Activated naive CD8-positive, alpha-beta T cell treated with anti-CD3 and anti-CD28 coated beads for 36 hours (primary cell): ENCODE data around the gene PAK5. TPM values are rescaled to one million over a fixed set of nuclear protein-coding genes. Genes with fewer than 3 reads are reported as not detected.

Experiments used
- DNase-seq: peaks from one replicate; pipeline ENCODE4 v3.0.0; 2021
- H3K27ac Mint-ChIP-seq: one replicate; pipeline ENCODE4 v1.8.0; 2022; ENCODE audit warnings: mild to moderate bottlenecking, moderate library complexity, mixed read lengths
- H3K27me3 Mint-ChIP-seq: one replicate; pipeline ENCODE4 v1.8.0; 2022; ENCODE audit warnings: mild to moderate bottlenecking, mixed read lengths
- H3K36me3 Mint-ChIP-seq: one replicate; pipeline ENCODE4 v1.8.0; 2021; ENCODE audit warnings: mild to moderate bottlenecking, mixed read lengths
- H3K4me1 Mint-ChIP-seq: one replicate; pipeline ENCODE4 v1.8.0; 2021; ENCODE audit warnings: mixed read lengths
- H3K4me3 Mint-ChIP-seq: one replicate; pipeline ENCODE4 v1.8.0; 2022; ENCODE audit warnings: mild to moderate bottlenecking, moderate library complexity, mixed read lengths
- H3K9me3 Mint-ChIP-seq: one replicate; pipeline ENCODE4 v1.8.0; 2022; ENCODE audit warnings: mixed read lengths
- total RNA-seq, 2 experiments: library from RNA; stranded (reverse); gene quantifications; one replicate each; pipeline ENCODE4 v1.2.3, GENCODE V29; 2021

The PAK5 gene
- total RNA-seq, 2 experiments from 2014 or later: not detected

GRCh38 chr20:9574181-9574580 is 264.7 kb downstream of the PAK5 start:
- no peak for DNase-seq
- Mint-ChIP-seq H3K9me3 (no peaks in the 10 kb centered on the region), H3K4me3 (no peak overlapping the region), H3K4me1 (no peaks in the 10 kb centered on the region), H3K27ac (no peak overlapping the region), H3K27me3 (peaks cover 8% of the 10 kb centered on the region), H3K36me3 (no peaks in the 10 kb centered on the region)

GRCh38 chr20:9573335-9574151 is 265.3 kb downstream of the PAK5 start:
- Mint-ChIP-seq H3K9me3 (no peaks in the 10 kb centered on the region), H3K4me3 (no peak overlapping the region), H3K4me1 (no peaks in the 10 kb centered on the region), H3K27me3 (peaks cover 8% of the 10 kb centered on the region), H3K36me3 (no peaks in the 10 kb centered on the region), H3K27ac (no peak overlapping the region)
- DNase-seq: no peak

- no peaks in the 10 kb centered on the region for H3K4me1 Mint-ChIP-seq
- H3K36me3 Mint-ChIP-seq: no peaks in the 10 kb centered on the region
- H3K27ac Mint-ChIP-seq: no peak overlapping the region
- no peak overlapping the region for H3K4me3 Mint-ChIP-seq
- DNase-seq: no peak
- no peaks in the 10 kb centered on the region for H3K9me3 Mint-ChIP-seq
- peaks cover 8% of the 10 kb centered on the region for H3K27me3 Mint-ChIP-seq
Measured at GRCh38 chr20:9572670-9573069, 266.2 kb downstream of the PAK5 start.

- no peaks in the 10 kb centered on the region for H3K36me3 Mint-ChIP-seq
- H3K4me3 Mint-ChIP-seq: no peak overlapping the region
- no peaks in the 10 kb centered on the region for H3K9me3 Mint-ChIP-seq
- no peaks in the 10 kb centered on the region for H3K4me1 Mint-ChIP-seq
- H3K27me3 Mint-ChIP-seq: peaks cover 8% of the 10 kb centered on the region
- H3K27ac Mint-ChIP-seq: no peak overlapping the region
- DNase-seq: no peak
Measured at GRCh38 chr20:9571783-9572182, 267.1 kb downstream of the PAK5 start.

GRCh38 chr20:9570612-9571011 is 268.3 kb downstream of the PAK5 start:
- no peak for DNase-seq
- Mint-ChIP-seq H3K36me3 (no peaks in the 10 kb centered on the region), H3K27me3 (peaks cover 12% of the 10 kb centered on the region), H3K4me3 (no peak overlapping the region), H3K9me3 (no peaks in the 10 kb centered on the region), H3K4me1 (no peaks in the 10 kb centered on the region), H3K27ac (no peak overlapping the region)

- Mint-ChIP-seq H3K36me3 (no peaks in the 10 kb centered on the region), H3K27me3 (peaks cover 9% of the 10 kb centered on the region), H3K4me3 (no peak overlapping the region), H3K9me3 (no peaks in the 10 kb centered on the region), H3K4me1 (no peaks in the 10 kb centered on the region), H3K27ac (no peak overlapping the region)
- DNase-seq: no peak
Measured at GRCh38 chr20:9566977-9567376, 271.9 kb downstream of the PAK5 start.

- no peaks in the 10 kb centered on the region for H3K9me3 Mint-ChIP-seq
- H3K4me3 Mint-ChIP-seq: no peak overlapping the region
- peaks cover 4% of the 10 kb centered on the region for H3K27me3 Mint-ChIP-seq
- H3K36me3 Mint-ChIP-seq: no peaks in the 10 kb centered on the region
- no peak for DNase-seq
- H3K27ac Mint-ChIP-seq: no peak overlapping the region
- no peaks in the 10 kb centered on the region for H3K4me1 Mint-ChIP-seq
Measured at GRCh38 chr20:9565910-9566550, 272.8 kb downstream of the PAK5 start.

GRCh38 chr20:9557411-9557810 is 281.5 kb downstream of the PAK5 start:
- DNase-seq: no peak
- Mint-ChIP-seq H3K9me3 (no peaks in the 10 kb centered on the region), H3K36me3 (no peaks in the 10 kb centered on the region), H3K27me3 (peaks cover 4% of the 10 kb centered on the region), H3K4me1 (no peaks in the 10 kb centered on the region), H3K4me3 (no peak overlapping the region), H3K27ac (no peak overlapping the region)

- H3K4me3 Mint-ChIP-seq: no peak overlapping the region
- H3K27me3 Mint-ChIP-seq: peaks cover 4% of the 10 kb centered on the region
- H3K27ac Mint-ChIP-seq: no peak overlapping the region
- H3K9me3 Mint-ChIP-seq: no peaks in the 10 kb centered on the region
- H3K4me1 Mint-ChIP-seq: no peaks in the 10 kb centered on the region
- no peak for DNase-seq
- H3K36me3 Mint-ChIP-seq: no peaks in the 10 kb centered on the region
Measured at GRCh38 chr20:9555781-9556180, 283.1 kb downstream of the PAK5 start.

GRCh38 chr20:9551808-9552550 is 286.9 kb downstream of the PAK5 start:
- no peaks in the 10 kb centered on the region for H3K4me1 Mint-ChIP-seq
- H3K27ac Mint-ChIP-seq: no peak overlapping the region
- no peaks in the 10 kb centered on the region for H3K36me3 Mint-ChIP-seq
- no peak overlapping the region for H3K4me3 Mint-ChIP-seq
- H3K27me3 Mint-ChIP-seq: no peaks in the 10 kb centered on the region
- DNase-seq: no peak
- no peaks in the 10 kb centered on the region for H3K9me3 Mint-ChIP-seq

GRCh38 chr20:9550871-9551270 is 288.0 kb downstream of the PAK5 start:
- no peak overlapping the region for H3K27ac Mint-ChIP-seq
- no peaks in the 10 kb centered on the region for H3K27me3 Mint-ChIP-seq
- no peak for DNase-seq
- no peaks in the 10 kb centered on the region for H3K4me1 Mint-ChIP-seq
- H3K4me3 Mint-ChIP-seq: no peak overlapping the region
- H3K9me3 Mint-ChIP-seq: no peaks in the 10 kb centered on the region
- H3K36me3 Mint-ChIP-seq: no peaks in the 10 kb centered on the region

- Mint-ChIP-seq H3K27me3 (peaks cover 4% of the 10 kb centered on the region), H3K36me3 (no peaks in the 10 kb centered on the region), H3K4me1 (no peaks in the 10 kb centered on the region), H3K4me3 (no peak overlapping the region), H3K9me3 (no peaks in the 10 kb centered on the region), H3K27ac (no peak overlapping the region)
- no peak for DNase-seq
Measured at GRCh38 chr20:9550283-9550682, 288.6 kb downstream of the PAK5 start.

GRCh38 chr20:9543214-9543613 is 295.7 kb downstream of the PAK5 start:
- H3K36me3 Mint-ChIP-seq: no peaks in the 10 kb centered on the region
- peaks cover 4% of the 10 kb centered on the region for H3K27me3 Mint-ChIP-seq
- no peak for DNase-seq
- no peak overlapping the region for H3K27ac Mint-ChIP-seq
- H3K4me3 Mint-ChIP-seq: no peak overlapping the region
- H3K4me1 Mint-ChIP-seq: no peaks in the 10 kb centered on the region
- H3K9me3 Mint-ChIP-seq: no peaks in the 10 kb centered on the region

GRCh38 chr20:9535449-9535848 is 303.4 kb downstream of the PAK5 start:
- H3K27me3 Mint-ChIP-seq: peaks cover 6% of the 10 kb centered on the region
- no peak overlapping the region for H3K27ac Mint-ChIP-seq
- no peaks in the 10 kb centered on the region for H3K36me3 Mint-ChIP-seq
- H3K4me3 Mint-ChIP-seq: no peak overlapping the region
- no peaks in the 10 kb centered on the region for H3K9me3 Mint-ChIP-seq
- no peaks in the 10 kb centered on the region for H3K4me1 Mint-ChIP-seq
- no peak for DNase-seq

- H3K4me1 Mint-ChIP-seq: no peaks in the 10 kb centered on the region
- H3K4me3 Mint-ChIP-seq: no peak overlapping the region
Measured at GRCh38 chr20:9534025-9534424, 304.9 kb downstream of the PAK5 start.

More at GRCh38 chr20:9534025-9534424, 304.9 kb downstream of the PAK5 start:
- Mint-ChIP-seq H3K9me3 (no peaks in the 10 kb centered on the region), H3K36me3 (no peaks in the 10 kb centered on the region), H3K27ac (no peak overlapping the region), H3K27me3 (peaks cover 6% of the 10 kb centered on the region)
- no peak for DNase-seq
